GM06990 (cell line): Measurements from ENCODE around the gene KRT72.

ENCODE experiments used
- DNase-seq: peaks from one replicate; pipeline ENCODE4 v3.0.0-alpha.2; 2011; ENCODE audit not compliant: insufficient read length; ENCODE audit errors: extremely low read depth
- H3K27me3 ChIP-seq: replicated peaks from 2 replicates; pipeline ENCODE4 v1.6.0; 2011; ENCODE audit warnings: low read length; ENCODE audit not compliant: control insufficient read depth, insufficient read depth
- H3K36me3 ChIP-seq: 2 replicates; pipeline ENCODE4 v1.5.1; 2011; ENCODE audit warnings: low read length; ENCODE audit not compliant: control insufficient read depth, insufficient read depth
- H3K4me3 ChIP-seq: replicated peaks from 2 replicates; pipeline ENCODE4 v1.5.1; 2011; ENCODE audit warnings: low read depth, mild to moderate bottlenecking, control low read depth, low read length
- TF ChIP-seq, protein P1 (sequence below): IDR thresholded peaks from 2 replicates; pipeline ENCODE4 v1.5.1; 2011; ENCODE audit warnings: low read length, control low read depth, mild to moderate bottlenecking, inconsistent platforms; ENCODE audit not compliant: insufficient read depth, poor library complexity, severe bottlenecking

KRT72 gene

DNA sequence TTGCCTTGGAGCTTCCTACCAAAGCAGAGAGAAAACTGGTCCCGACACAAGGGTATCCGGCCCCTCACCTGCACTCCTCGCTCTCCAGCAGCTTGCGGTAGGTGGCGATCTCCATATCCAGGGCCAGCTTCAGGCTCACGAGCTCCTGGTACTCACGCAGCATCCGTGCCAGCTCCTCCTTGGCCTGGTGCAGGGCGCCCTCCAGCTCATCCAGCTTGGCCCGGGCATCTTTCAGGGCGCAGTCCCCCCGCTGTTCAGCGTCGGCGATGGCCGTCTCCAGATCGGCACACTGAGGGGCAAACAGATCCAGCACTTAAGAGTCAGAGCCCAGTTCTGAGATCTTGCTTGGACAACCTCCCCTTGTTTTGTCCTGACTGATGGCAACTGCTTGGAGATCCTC is 13.7 kb downstream of the KRT72 start:
- TF ChIP-seq, protein P1, sequence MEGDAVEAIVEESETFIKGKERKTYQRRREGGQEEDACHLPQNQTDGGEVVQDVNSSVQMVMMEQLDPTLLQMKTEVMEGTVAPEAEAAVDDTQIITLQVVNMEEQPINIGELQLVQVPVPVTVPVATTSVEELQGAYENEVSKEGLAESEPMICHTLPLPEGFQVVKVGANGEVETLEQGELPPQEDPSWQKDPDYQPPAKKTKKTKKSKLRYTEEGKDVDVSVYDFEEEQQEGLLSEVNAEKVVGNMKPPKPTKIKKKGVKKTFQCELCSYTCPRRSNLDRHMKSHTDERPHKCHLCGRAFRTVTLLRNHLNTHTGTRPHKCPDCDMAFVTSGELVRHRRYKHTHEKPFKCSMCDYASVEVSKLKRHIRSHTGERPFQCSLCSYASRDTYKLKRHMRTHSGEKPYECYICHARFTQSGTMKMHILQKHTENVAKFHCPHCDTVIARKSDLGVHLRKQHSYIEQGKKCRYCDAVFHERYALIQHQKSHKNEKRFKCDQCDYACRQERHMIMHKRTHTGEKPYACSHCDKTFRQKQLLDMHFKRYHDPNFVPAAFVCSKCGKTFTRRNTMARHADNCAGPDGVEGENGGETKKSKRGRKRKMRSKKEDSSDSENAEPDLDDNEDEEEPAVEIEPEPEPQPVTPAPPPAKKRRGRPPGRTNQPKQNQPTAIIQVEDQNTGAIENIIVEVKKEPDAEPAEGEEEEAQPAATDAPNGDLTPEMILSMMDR = no peak
- no peak for DNase-seq
- Histone ChIP-seq H3K27me3 (no peaks in the 10 kb centered on the region; the same call in 1 of the 2 replicates), H3K4me3 (no peak overlapping the region), H3K36me3 (no peaks in the 10 kb centered on the region)

DNA sequence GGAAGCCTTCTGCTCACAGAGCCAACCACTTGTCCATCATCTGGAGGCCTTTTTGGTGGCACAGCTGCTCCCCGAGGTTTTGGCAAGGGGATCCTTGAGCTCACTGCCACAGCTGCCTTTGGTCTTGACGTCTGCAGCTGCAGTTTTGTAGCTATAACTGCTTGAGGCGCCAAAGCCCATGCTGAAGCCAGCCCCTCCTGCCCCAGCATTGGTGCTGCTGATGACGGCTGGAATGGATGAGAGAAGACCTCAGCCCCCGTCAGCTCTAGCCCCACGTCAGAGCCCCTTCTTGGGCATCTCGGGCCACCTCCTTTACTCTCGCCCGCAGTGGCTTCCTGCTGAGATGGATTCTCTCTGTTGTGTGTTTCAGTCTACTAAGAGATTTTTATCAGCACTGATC is 15.3 kb downstream of the KRT72 start:
- TF ChIP-seq, protein P1 = no peak
- no peak for DNase-seq
- H3K36me3 ChIP-seq = no peaks in the 10 kb centered on the region
- no peaks in the 10 kb centered on the region; the same call in 1 of the 2 replicates for H3K27me3 ChIP-seq
- no peak overlapping the region for H3K4me3 ChIP-seq

DNA sequence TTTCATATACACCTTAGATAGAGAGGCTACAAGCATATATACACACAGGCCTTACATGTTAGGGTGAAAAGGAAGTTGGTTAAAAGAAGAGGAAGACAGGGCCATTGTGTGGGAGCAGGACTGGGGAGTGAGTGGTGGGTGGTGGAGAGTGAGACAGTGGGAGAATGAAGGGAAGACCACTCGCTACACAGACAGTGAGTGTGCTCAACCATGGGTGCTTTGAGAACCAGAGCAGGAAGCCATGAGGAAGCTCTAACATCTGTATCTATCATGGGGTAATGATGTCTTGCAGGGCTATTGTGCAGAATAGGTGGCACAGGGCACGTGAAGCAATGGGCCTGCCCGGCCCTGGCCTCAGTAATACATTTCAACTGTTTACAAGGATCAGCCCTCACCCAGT is 16.2 kb downstream of the KRT72 start:
- no peaks in the 10 kb centered on the region for H3K36me3 ChIP-seq
- no peak for DNase-seq
- peaks cover 2% of the 10 kb centered on the region for H3K27me3 ChIP-seq
- no peak overlapping the region for H3K4me3 ChIP-seq
- TF ChIP-seq, protein P1 = no peak

DNA sequence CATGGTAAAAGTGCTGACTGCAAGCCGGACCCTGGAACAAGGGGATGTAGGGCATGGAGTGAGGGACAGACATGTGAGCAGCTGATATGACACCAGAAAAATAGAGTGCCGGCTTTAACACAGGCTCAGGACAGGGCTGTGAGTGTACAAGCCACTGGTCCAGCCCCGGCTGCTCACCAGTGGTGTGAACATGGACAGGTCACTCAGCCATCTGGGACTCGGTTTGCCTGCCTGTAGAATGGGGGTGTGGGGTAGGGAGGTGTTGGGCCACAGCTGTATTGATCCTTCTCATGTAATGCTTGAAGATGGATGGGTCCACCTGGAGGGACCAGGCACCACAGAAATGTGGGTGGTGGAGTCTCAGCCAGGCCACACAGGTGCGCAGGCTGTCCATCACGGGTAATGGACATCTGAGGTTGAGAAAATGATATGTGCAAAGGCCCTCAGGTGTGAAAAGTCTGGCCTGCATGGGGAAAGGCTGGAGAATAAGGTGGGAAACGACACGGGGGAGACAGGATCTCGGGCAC is 17.0 kb downstream of the KRT72 start:
- TF ChIP-seq, protein P1 = no peak
- no peak for DNase-seq
- Histone ChIP-seq H3K36me3 (no peaks in the 10 kb centered on the region), H3K4me3 (no peak overlapping the region), H3K27me3 (peaks cover 6% of the 10 kb centered on the region)

DNA sequence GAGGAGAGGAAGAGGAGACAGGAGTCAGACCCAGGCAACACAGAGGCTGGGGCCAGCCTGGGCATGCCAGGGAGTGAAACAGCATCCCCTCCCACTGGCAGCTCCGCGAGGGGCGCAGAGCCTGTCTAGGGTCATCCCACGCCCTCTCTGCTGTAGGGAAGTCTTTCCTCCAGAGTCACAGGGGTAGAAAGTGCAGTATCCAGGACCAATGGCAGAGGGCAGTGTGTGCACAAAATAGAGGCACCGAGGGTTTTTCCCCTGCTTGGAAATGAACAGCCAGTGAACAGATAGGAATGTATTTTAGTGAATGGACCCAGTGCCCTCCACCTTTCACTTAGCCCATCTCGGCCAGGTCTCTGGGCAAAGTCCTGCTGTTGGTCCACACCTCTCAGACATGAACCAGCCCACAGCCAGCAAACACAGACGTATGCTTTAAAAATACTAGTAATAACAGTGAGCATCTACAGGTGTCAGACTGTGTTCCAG is 18.2 kb downstream of the KRT72 start:
- Histone ChIP-seq H3K27me3 (peaks cover 6% of the 10 kb centered on the region), H3K36me3 (no peaks in the 10 kb centered on the region), H3K4me3 (no peak overlapping the region)
- DNase-seq = no peak
- TF ChIP-seq, protein P1 = peak; percentile 64

DNA sequence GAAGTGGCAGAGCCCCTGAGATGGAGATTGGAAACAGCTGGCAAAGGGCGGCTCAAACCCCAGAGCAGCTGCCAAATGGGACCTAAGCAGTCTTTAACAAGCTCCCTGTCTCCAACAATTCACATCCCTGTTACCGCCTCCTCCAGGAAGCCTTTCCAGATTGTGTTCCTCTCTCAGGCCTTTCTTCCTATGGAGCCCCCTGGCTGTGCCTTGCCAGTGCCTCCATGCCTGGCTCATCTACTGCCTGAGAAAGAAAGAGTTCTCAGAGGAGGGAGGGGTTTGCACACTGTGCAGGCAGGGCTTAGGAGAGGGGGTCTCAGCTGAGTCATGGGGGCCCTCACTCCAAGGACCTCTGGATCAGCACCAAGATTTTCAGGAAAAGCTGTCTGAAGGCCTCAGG is 18.8 kb downstream of the KRT72 start:
- Histone ChIP-seq H3K4me3 (no peak overlapping the region), H3K36me3 (no peaks in the 10 kb centered on the region), H3K27me3 (peaks cover 6% of the 10 kb centered on the region)
- no peak for DNase-seq
- TF ChIP-seq, protein P1 = no peak
